Activated CD8-positive, alpha-beta memory T cell treated with anti-CD3 and anti-CD28 coated beads, Interleukin-2, amount 50 U/mL, for 1 hour (primary cell): ENCODE data around the gene GPD1.

Source experiments
- DNase-seq: peaks from one replicate; pipeline ENCODE4 v3.0.0-alpha.2; 2020; ENCODE audit errors: extremely low read depth

Gene GPD1

GRCh38 chr12:50103767-50104321 lies at the start of gene GPD1:
Gene GPD1 (plus strand): TSS chr12:50104008. CDS start chr12:50104051, 43 bp downstream.
- DNase-seq, result no peak

GRCh38 chr12:50055831-50056638 lies 47.8 kb upstream of the GPD1 start:
- no peak for DNase-seq

- no peak for DNase-seq
Observed at GRCh38 chr12:50056639-50056976, 47.2 kb upstream of the GPD1 start.

GRCh38 chr12:50057000-50057841 lies 46.6 kb upstream of the GPD1 start, which contains the start of gene ASIC1:
Gene ASIC1 (plus strand): TSS chr12:50057596. CDS start chr12:50058767, 1,171 bp downstream.
- DNase-seq, result no peak

GRCh38 chr12:50057896-50058670 lies 45.7 kb upstream of the GPD1 start:
- DNase-seq, result no peak

GRCh38 chr12:50058743-50059312 lies 45.0 kb upstream of the GPD1 start:
- no peak for DNase-seq

- peak; percentile 58 for DNase-seq
Observed at GRCh38 chr12:50059440-50060119, 44.2 kb upstream of the GPD1 start.

GRCh38 chr12:50060120-50060468 lies 43.7 kb upstream of the GPD1 start:
- no peak for DNase-seq

- no peak for DNase-seq
Observed at GRCh38 chr12:50061171-50061570, 42.6 kb upstream of the GPD1 start.

GRCh38 chr12:50061946-50062686 lies 41.7 kb upstream of the GPD1 start:
- no peak for DNase-seq

- DNase-seq, result no peak
Observed at GRCh38 chr12:50062728-50063460, 40.9 kb upstream of the GPD1 start.

- DNase-seq, result no peak
Observed at GRCh38 chr12:50065726-50066310, 38.0 kb upstream of the GPD1 start.

GRCh38 chr12:50066402-50066801 lies 37.4 kb upstream of the GPD1 start:
- no peak for DNase-seq

GRCh38 chr12:50069069-50069468 lies 34.7 kb upstream of the GPD1 start:
- DNase-seq, result no peak

GRCh38 chr12:50069539-50069938 lies 34.3 kb upstream of the GPD1 start:
- no peak for DNase-seq

GRCh38 chr12:50070314-50071060 lies 33.3 kb upstream of the GPD1 start:
- no peak for DNase-seq

- no peak for DNase-seq
Observed at GRCh38 chr12:50072198-50072907, 31.5 kb upstream of the GPD1 start.

- DNase-seq, result no peak
Observed at GRCh38 chr12:50073206-50073605, 30.6 kb upstream of the GPD1 start.
